ENCODE results near the gene ARHGAP26. TPM values are rescaled to one million over a fixed set of nuclear protein-coding genes. Genes with fewer than 3 reads are reported as not detected.

Gene ARHGAP26
- total and polyA plus RNA-seq, 2 donors: 15.1 to 16.2 TPM

GRCh38 chr5:142875936-142876335 lies 105.8 kb downstream of the ARHGAP26 start:
- Histone ChIP-seq H3K27me3 (ENCODE audit: control insufficient read depth in 2 of 2, insufficient read depth in 1 of 2, low read length in 1 of 2) (no peaks in the 10 kb centered on the region), H3K27ac (ENCODE audit: low read depth in 1 of 2, low read length in 1 of 2) (no peak overlapping the region), H3K4me1 (ENCODE audit: control insufficient read depth in 2 of 2, insufficient read depth in 2 of 2, low read length in 2 of 2) (peaks cover 0 to 19% of the 10 kb centered on the region in 2 donors), H3K9me3 (ENCODE audit: control insufficient read depth in 2 of 2, insufficient read depth in 1 of 2, low read length in 1 of 2) (no peaks in the 10 kb centered on the region), H3K4me3 (ENCODE audit: low read length in 2 of 2) (no peak overlapping the region), H3K36me3 (ENCODE audit: control insufficient read depth in 2 of 2, insufficient read depth in 2 of 2, low read length in 1 of 2) (peaks cover under 1 to 1% of the 10 kb centered on the region in 2 donors)
- DNase-seq (ENCODE audit: low read depth in 6 of 9, low spot score in 9 of 9): no peak
- WGBS: 99% methylated on average over 3 of the region's 3 CpGs

GRCh38 chr5:142876817-142877216 lies 106.6 kb downstream of the ARHGAP26 start:
- Histone ChIP-seq H3K27me3 (ENCODE audit: control insufficient read depth in 2 of 2, insufficient read depth in 1 of 2, low read length in 1 of 2) (no peaks in the 10 kb centered on the region), H3K36me3 (ENCODE audit: control insufficient read depth in 2 of 2, insufficient read depth in 2 of 2, low read length in 1 of 2) (peaks cover 6 to 9% of the 10 kb centered on the region in 2 donors), H3K9me3 (ENCODE audit: control insufficient read depth in 2 of 2, insufficient read depth in 1 of 2, low read length in 1 of 2) (no peaks in the 10 kb centered on the region), H3K4me1 (ENCODE audit: control insufficient read depth in 2 of 2, insufficient read depth in 2 of 2, low read length in 2 of 2) (peaks cover 0 to 19% of the 10 kb centered on the region in 2 donors), H3K27ac (ENCODE audit: low read depth in 1 of 2, low read length in 1 of 2) (no peak overlapping the region), H3K4me3 (ENCODE audit: low read length in 2 of 2) (no peak overlapping the region)
- 99% methylated on average over 2 of the region's 2 CpGs for whole genome bisulfite sequencing
- no peak for DNase-seq (ENCODE audit: low read depth in 6 of 9, low spot score in 9 of 9)

GRCh38 chr5:142878111-142878510 lies 107.9 kb downstream of the ARHGAP26 start:
- 97% methylated on average over 7 of the region's 7 CpGs for whole genome bisulfite sequencing
- H3K4me1 ChIP-seq (ENCODE audit: control insufficient read depth in 2 of 2, insufficient read depth in 2 of 2, low read length in 2 of 2): peaks cover 0 to 9% of the 10 kb centered on the region in 2 donors

GRCh38 chr5:142878638-142879037 lies 108.5 kb downstream of the ARHGAP26 start:
- 94% methylated on average over 3 of the region's 3 CpGs for WGBS
- no peak overlapping the region for H3K4me3 ChIP-seq (ENCODE audit: low read length in 2 of 2)
- H3K27ac ChIP-seq (ENCODE audit: low read depth in 1 of 2, low read length in 1 of 2): no peak overlapping the region
- no peaks in the 10 kb centered on the region for H3K27me3 ChIP-seq (ENCODE audit: control insufficient read depth in 2 of 2, insufficient read depth in 1 of 2, low read length in 1 of 2)
- peaks cover 0 to 9% of the 10 kb centered on the region in 2 donors for H3K4me1 ChIP-seq (ENCODE audit: control insufficient read depth in 2 of 2, insufficient read depth in 2 of 2, low read length in 2 of 2)
- no peak for DNase-seq (ENCODE audit: low read depth in 6 of 9, low spot score in 9 of 9)
- no peaks in the 10 kb centered on the region for H3K9me3 ChIP-seq (ENCODE audit: control insufficient read depth in 2 of 2, insufficient read depth in 1 of 2, low read length in 1 of 2)
- H3K36me3 ChIP-seq (ENCODE audit: control insufficient read depth in 2 of 2, insufficient read depth in 2 of 2, low read length in 1 of 2): peaks cover 6 to 9% of the 10 kb centered on the region in 2 donors

More at GRCh38 chr5:142878111-142878510, 107.9 kb downstream of the ARHGAP26 start:
- Histone ChIP-seq H3K27me3 (ENCODE audit: control insufficient read depth in 2 of 2, insufficient read depth in 1 of 2, low read length in 1 of 2) (no peaks in the 10 kb centered on the region), H3K27ac (ENCODE audit: low read depth in 1 of 2, low read length in 1 of 2) (no peak overlapping the region), H3K4me3 (ENCODE audit: low read length in 2 of 2) (no peak overlapping the region), H3K36me3 (ENCODE audit: control insufficient read depth in 2 of 2, insufficient read depth in 2 of 2, low read length in 1 of 2) (peaks cover 6 to 9% of the 10 kb centered on the region in 2 donors), H3K9me3 (ENCODE audit: control insufficient read depth in 2 of 2, insufficient read depth in 1 of 2, low read length in 1 of 2) (no peaks in the 10 kb centered on the region)
- no peak for DNase-seq (ENCODE audit: low read depth in 6 of 9, low spot score in 9 of 9)

- DNase-seq (ENCODE audit: low read depth in 6 of 9, low spot score in 9 of 9): no peak
- no peaks in the 10 kb centered on the region for H3K9me3 ChIP-seq (ENCODE audit: control insufficient read depth in 2 of 2, insufficient read depth in 1 of 2, low read length in 1 of 2)
- H3K27me3 ChIP-seq (ENCODE audit: control insufficient read depth in 2 of 2, insufficient read depth in 1 of 2, low read length in 1 of 2): no peaks in the 10 kb centered on the region
- H3K36me3 ChIP-seq (ENCODE audit: control insufficient read depth in 2 of 2, insufficient read depth in 2 of 2, low read length in 1 of 2): peaks cover 6 to 9% of the 10 kb centered on the region in 2 donors
- peaks cover 0 to 4% of the 10 kb centered on the region in 2 donors for H3K4me1 ChIP-seq (ENCODE audit: control insufficient read depth in 2 of 2, insufficient read depth in 2 of 2, low read length in 2 of 2)
- H3K4me3 ChIP-seq (ENCODE audit: low read length in 2 of 2): no peak overlapping the region
- 86% methylated on average over 8 of the region's 8 CpGs for WGBS
- H3K27ac ChIP-seq (ENCODE audit: low read depth in 1 of 2, low read length in 1 of 2): no peak overlapping the region
Observed at GRCh38 chr5:142881076-142881783, 111.1 kb downstream of the ARHGAP26 start.

GRCh38 chr5:142881784-142882126 lies 111.6 kb downstream of the ARHGAP26 start:
- Histone ChIP-seq H3K9me3 (ENCODE audit: control insufficient read depth in 2 of 2, insufficient read depth in 1 of 2, low read length in 1 of 2) (no peaks in the 10 kb centered on the region), H3K27me3 (ENCODE audit: control insufficient read depth in 2 of 2, insufficient read depth in 1 of 2, low read length in 1 of 2) (no peaks in the 10 kb centered on the region), H3K4me1 (ENCODE audit: control insufficient read depth in 2 of 2, insufficient read depth in 2 of 2, low read length in 2 of 2) (peaks cover 0 to 4% of the 10 kb centered on the region in 2 donors), H3K36me3 (ENCODE audit: control insufficient read depth in 2 of 2, insufficient read depth in 2 of 2, low read length in 1 of 2) (peaks cover 6 to 9% of the 10 kb centered on the region in 2 donors), H3K27ac (ENCODE audit: low read depth in 1 of 2, low read length in 1 of 2) (no peak overlapping the region), H3K4me3 (ENCODE audit: low read length in 2 of 2) (no peak overlapping the region)
- WGBS: 98% methylated on average over 3 of the region's 3 CpGs
- no peak for DNase-seq (ENCODE audit: low read depth in 6 of 9, low spot score in 9 of 9)

- Histone ChIP-seq H3K4me1 (ENCODE audit: control insufficient read depth in 2 of 2, insufficient read depth in 2 of 2, low read length in 2 of 2) (peaks cover 0 to 4% of the 10 kb centered on the region in 2 donors), H3K4me3 (ENCODE audit: low read length in 2 of 2) (no peak overlapping the region), H3K27ac (ENCODE audit: low read depth in 1 of 2, low read length in 1 of 2) (no peak overlapping the region), H3K9me3 (ENCODE audit: control insufficient read depth in 2 of 2, insufficient read depth in 1 of 2, low read length in 1 of 2) (no peaks in the 10 kb centered on the region), H3K27me3 (ENCODE audit: control insufficient read depth in 2 of 2, insufficient read depth in 1 of 2, low read length in 1 of 2) (no peaks in the 10 kb centered on the region), H3K36me3 (ENCODE audit: control insufficient read depth in 2 of 2, insufficient read depth in 2 of 2, low read length in 1 of 2) (peaks cover 6 to 9% of the 10 kb centered on the region in 2 donors)
- 94% methylated on average over 2 of the region's 2 CpGs for WGBS
- DNase-seq (ENCODE audit: low read depth in 6 of 9, low spot score in 9 of 9): no peak
Observed at GRCh38 chr5:142883025-142883424, 112.8 kb downstream of the ARHGAP26 start.

- WGBS: 99% methylated on average over 4 of the region's 4 CpGs
- Histone ChIP-seq H3K27me3 (ENCODE audit: control insufficient read depth in 2 of 2, insufficient read depth in 1 of 2, low read length in 1 of 2) (no peaks in the 10 kb centered on the region), H3K4me1 (ENCODE audit: control insufficient read depth in 2 of 2, insufficient read depth in 2 of 2, low read length in 2 of 2) (peaks cover 0 to 4% of the 10 kb centered on the region in 2 donors), H3K4me3 (ENCODE audit: low read length in 2 of 2) (no peak overlapping the region), H3K9me3 (ENCODE audit: control insufficient read depth in 2 of 2, insufficient read depth in 1 of 2, low read length in 1 of 2) (no peaks in the 10 kb centered on the region), H3K27ac (ENCODE audit: low read depth in 1 of 2, low read length in 1 of 2) (no peak overlapping the region), H3K36me3 (ENCODE audit: control insufficient read depth in 2 of 2, insufficient read depth in 2 of 2, low read length in 1 of 2) (peaks cover 6 to 9% of the 10 kb centered on the region in 2 donors)
- DNase-seq (ENCODE audit: low read depth in 6 of 9, low spot score in 9 of 9): no peak
Observed at GRCh38 chr5:142883438-142883837, 113.3 kb downstream of the ARHGAP26 start.

GRCh38 chr5:142884029-142884428 lies 113.9 kb downstream of the ARHGAP26 start:
- 95% methylated on average over 3 of the region's 3 CpGs for WGBS
- Histone ChIP-seq H3K27ac (ENCODE audit: low read depth in 1 of 2, low read length in 1 of 2) (no peak overlapping the region), H3K27me3 (ENCODE audit: control insufficient read depth in 2 of 2, insufficient read depth in 1 of 2, low read length in 1 of 2) (no peaks in the 10 kb centered on the region), H3K36me3 (ENCODE audit: control insufficient read depth in 2 of 2, insufficient read depth in 2 of 2, low read length in 1 of 2) (peaks cover 6 to 9% of the 10 kb centered on the region in 2 donors), H3K4me3 (ENCODE audit: low read length in 2 of 2) (no peak overlapping the region), H3K9me3 (ENCODE audit: control insufficient read depth in 2 of 2, insufficient read depth in 1 of 2, low read length in 1 of 2) (no peaks in the 10 kb centered on the region), H3K4me1 (ENCODE audit: control insufficient read depth in 2 of 2, insufficient read depth in 2 of 2, low read length in 2 of 2) (peaks cover 0 to 4% of the 10 kb centered on the region in 2 donors)
- DNase-seq (ENCODE audit: low read depth in 6 of 9, low spot score in 9 of 9): no peak
